NOMO-1 treated with DMSO at 0.1 percent for 48 hours (cell line): ENCODE measurements around the gene FAM9B.

Source experiments
- DNase-seq: peaks from one replicate; lab custom pipeline; 2025; ENCODE audit not compliant: unreplicated experiment; lab: John Stamatoyannopoulos, UW

The FAM9B gene

DNA sequence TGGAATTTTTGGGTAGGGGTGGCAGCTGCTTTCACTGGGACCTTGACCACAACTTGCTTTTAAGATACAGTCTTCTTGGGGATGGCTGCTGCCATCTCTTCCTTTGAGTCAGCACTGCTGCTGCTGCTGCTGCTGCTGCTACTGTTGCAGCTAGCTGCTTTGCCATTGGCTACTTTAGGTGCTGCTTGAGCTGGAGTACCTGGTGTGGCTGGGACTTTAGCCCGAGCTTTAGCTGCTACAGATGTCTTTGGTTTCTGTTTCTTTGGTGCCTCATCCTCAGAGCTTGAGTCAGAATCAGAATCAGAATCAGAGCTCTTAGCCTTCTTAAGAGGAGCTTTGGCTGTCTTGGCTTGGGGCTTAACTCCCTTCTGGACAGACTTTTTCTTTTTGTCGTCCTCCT, 52.2 kb downstream of the FAM9B start:
- DNase-seq = no peak

DNA sequence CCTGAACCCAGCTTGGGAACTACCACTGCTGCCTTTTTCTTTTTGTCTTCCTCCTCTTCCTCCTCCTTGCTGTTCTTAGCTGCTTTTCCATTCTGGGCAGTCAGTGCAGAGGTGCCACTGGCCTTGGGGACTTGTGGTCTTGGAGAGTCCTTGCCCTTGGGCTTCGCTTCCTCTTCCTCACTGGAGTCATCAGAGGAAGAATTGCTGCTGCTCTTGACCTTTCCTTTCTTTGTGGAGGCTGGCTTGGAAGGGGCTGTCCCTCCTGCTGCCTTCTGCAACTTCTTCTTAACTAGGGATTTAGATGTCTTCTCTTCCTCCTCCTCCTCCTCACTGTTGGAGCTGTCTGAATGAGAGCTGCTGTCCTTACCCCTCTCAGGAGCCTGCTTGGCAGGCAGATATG, 53.2 kb downstream of the FAM9B start:
- DNase-seq = no peak
